ENCODE results near the gene BZW2.

- no peak for TF ChIP-seq ATRX (CRISPR knock-in tag; IDR thresholded peaks at IDR 0.05; ENCODE audit: borderline replicate concordance)
- no peak for TF ChIP-seq RBAK (CRISPR knock-in tag; IDR thresholded peaks at IDR 0.05)
- TF ChIP-seq TARDBP (CRISPR knock-in tag; IDR thresholded peaks at IDR 0.05): no peak
- no peak for TF ChIP-seq CEBPG (CRISPR knock-in tag; IDR thresholded peaks at IDR 0.05)
- TF ChIP-seq CTCF (CRISPR knock-in tag; IDR thresholded peaks at IDR 0.05): no peak
- no peak for TF ChIP-seq BRCA1 (CRISPR knock-in tag; IDR thresholded peaks at IDR 0.05)
- no peak for TF ChIP-seq ZNF337 (CRISPR knock-in tag; IDR thresholded peaks at IDR 0.05; ENCODE audit: borderline replicate concordance, low read depth)
- TF ChIP-seq HMG20B (CRISPR knock-in tag; conservative IDR thresholded peaks at IDR 0.05): no peak
- no peak for TF ChIP-seq MAX (IDR thresholded peaks at IDR 0.05)
These were observed 25.8 kb downstream of the BZW2 start for GRCh38 chr7:16671811-16672210.
